GM12891 (cell line): Measurements from ENCODE around the gene CD109.
A peak's percentile ranks its signal among the peaks of the same experiment; 100 is the strongest.

Experiments used
- DNase-seq: peaks from one replicate; pipeline ENCODE4 v3.0.0; 2011; ENCODE audit warnings: low spot score; ENCODE audit not compliant: insufficient read length
- FAIRE-seq: peaks from 2 replicates; lab custom pipeline; 2011; peaks lifted over from hg19 to GRCh38; lab: Jason Lieb, UNC
- PAX5 ChIP-seq: IDR thresholded peaks from 2 replicates; pipeline ENCODE4 v1.6.1; 2011; ENCODE audit warnings: low read length, moderate library complexity, mild to moderate bottlenecking; ENCODE audit not compliant: insufficient read depth, severe bottlenecking
- POLR2A ChIP-seq: IDR thresholded peaks from 2 replicates; pipeline ENCODE4 v1.6.1; 2011; ENCODE audit warnings: low read depth, low read length, control low read depth
- POLR2AphosphoS5 ChIP-seq: IDR thresholded peaks from 2 replicates; pipeline ENCODE4 v1.6.1; 2011; ENCODE audit warnings: low read depth, low read length, control low read depth
- POU2F2 ChIP-seq: IDR thresholded peaks from 2 replicates; pipeline ENCODE4 v1.6.1; 2011; ENCODE audit warnings: low read depth, mild to moderate bottlenecking, control low read depth, low read length, moderate library complexity
- SPI1 ChIP-seq: IDR thresholded peaks from 2 replicates; pipeline ENCODE4 v1.6.1; 2011; ENCODE audit warnings: low read depth, low read length, control low read depth
- TAF1 ChIP-seq: IDR thresholded peaks from 2 replicates; pipeline ENCODE4 v1.6.1; 2011; ENCODE audit warnings: low read depth, low read length, control low read depth

Gene CD109

GRCh38 chr6:73742433-73742832 is 46.4 kb downstream of the CD109 start:
- DNase-seq, result no peak
- TF ChIP-seq POLR2A (no peak), POLR2AphosphoS5 (no peak), SPI1 (no peak), TAF1 (no peak), POU2F2 (no peak), PAX5 (no peak)
- no peak for FAIRE-seq

- no peak for DNase-seq
- no peak for FAIRE-seq
- TF ChIP-seq PAX5 (no peak), POLR2AphosphoS5 (no peak), POU2F2 (no peak), SPI1 (no peak), POLR2A (no peak), TAF1 (no peak)
Measured at GRCh38 chr6:73743081-73743480, 47.1 kb downstream of the CD109 start.

- no peak for DNase-seq
- no peak for FAIRE-seq
- no peak for TF ChIP-seq POLR2AphosphoS5
- no peak for TF ChIP-seq PAX5
- no peak for TF ChIP-seq POU2F2
- no peak for TF ChIP-seq TAF1
Measured at GRCh38 chr6:73743556-73743955, 47.6 kb downstream of the CD109 start.

- FAIRE-seq (no peak), DNase-seq (no peak)
- TF ChIP-seq POLR2A, result no peak
- no peak for TF ChIP-seq SPI1
- TF ChIP-seq TAF1, result no peak
- TF ChIP-seq POLR2AphosphoS5, result no peak
- TF ChIP-seq POU2F2, result no peak
- no peak for TF ChIP-seq PAX5
Measured at GRCh38 chr6:73746787-73747186, 50.8 kb downstream of the CD109 start.

GRCh38 chr6:73747289-73747688 is 51.3 kb downstream of the CD109 start:
- peak; percentile 7 for DNase-seq
- TF ChIP-seq PAX5 (no peak), POLR2A (no peak)
- peak; percentile 84 for FAIRE-seq

- DNase-seq, result no peak
- FAIRE-seq, result no peak
- TF ChIP-seq SPI1 (no peak), POLR2AphosphoS5 (no peak)
Measured at GRCh38 chr6:73752943-73753342, 56.9 kb downstream of the CD109 start.

- FAIRE-seq (peak; percentile 45), DNase-seq (no peak)
- TF ChIP-seq SPI1 (0 out of 2 replicates have a peak, but pooled peaks have one; percentile 5), PAX5 (no peak)
Measured at GRCh38 chr6:73766040-73766439, 70.0 kb downstream of the CD109 start.

GRCh38 chr6:73768558-73768957 is 72.6 kb downstream of the CD109 start:
- no peak for DNase-seq
- FAIRE-seq, result no peak
- TF ChIP-seq SPI1 (no peak), POU2F2 (no peak), POLR2AphosphoS5 (no peak), TAF1 (no peak), PAX5 (no peak), POLR2A (no peak)

GRCh38 chr6:73769976-73770375 is 74.0 kb downstream of the CD109 start:
- TF ChIP-seq POLR2AphosphoS5 (no peak), PAX5 (no peak)
- no peak for DNase-seq
- no peak for FAIRE-seq

GRCh38 chr6:73774311-73774774 is 78.3 kb downstream of the CD109 start:
- no peak for TF ChIP-seq PAX5
- TF ChIP-seq SPI1, result no peak
- no peak for TF ChIP-seq TAF1
- no peak for TF ChIP-seq POLR2A
- no peak for TF ChIP-seq POLR2AphosphoS5
- TF ChIP-seq POU2F2, result no peak
- FAIRE-seq (no peak), DNase-seq (no peak)

GRCh38 chr6:73779943-73780342 is 83.9 kb downstream of the CD109 start:
- TF ChIP-seq POLR2A (no peak), TAF1 (no peak), SPI1 (no peak), POLR2AphosphoS5 (no peak), POU2F2 (no peak), PAX5 (no peak)
- no peak for DNase-seq
- FAIRE-seq, result no peak

- FAIRE-seq (no peak), DNase-seq (no peak)
- TF ChIP-seq SPI1 (no peak), TAF1 (no peak), POLR2AphosphoS5 (no peak), PAX5 (no peak), POU2F2 (no peak), POLR2A (no peak)
Measured at GRCh38 chr6:73782911-73783310, 86.9 kb downstream of the CD109 start.
